Fibroblast of the aortic adventitia (primary cell): ENCODE results near the gene CIDEA. TPM values are rescaled to one million over a fixed set of nuclear protein-coding genes. Genes with fewer than 3 reads are reported as not detected.

Experiments used
- DNase-seq: peaks from one replicate; pipeline ENCODE4 v3.0.0-alpha.2; 2010; ENCODE audit warnings: low read depth
- H3K4me3 ChIP-seq: 2 replicates; pipeline ENCODE4 v1.5.1; 2011; ENCODE audit warnings: low read depth, mild to moderate bottlenecking, control low read depth, low read length, moderate library complexity
- CTCF ChIP-seq: IDR thresholded peaks from 2 replicates; pipeline ENCODE4 v1.5.1; 2011; ENCODE audit warnings: mild to moderate bottlenecking, low read length, control low read depth, inconsistent platforms; ENCODE audit not compliant: insufficient read depth
- total RNA-seq: library from RNA; depleted of rRNA; stranded (reverse); fragments of >200 nt; gene quantifications from 2 replicates; pipeline ENCODE4 v1.2.3, GENCODE V29; 2012; ENCODE audit warnings: low replicate concordance

Gene CIDEA
- total RNA-seq, 1 donor, result not detected

GRCh38 chr18:12296087-12296403 lies 41.9 kb downstream of the CIDEA start:
- no peak overlapping the region for H3K4me3 ChIP-seq
- TF ChIP-seq CTCF, result no peak
- DNase-seq, result no peak

GRCh38 chr18:12296457-12296856 lies 42.3 kb downstream of the CIDEA start:
- no peak overlapping the region for H3K4me3 ChIP-seq
- TF ChIP-seq CTCF, result no peak
- DNase-seq, result no peak

GRCh38 chr18:12299862-12300261 lies 45.7 kb downstream of the CIDEA start:
- no peak for TF ChIP-seq CTCF
- DNase-seq, result no peak
- no peak overlapping the region for H3K4me3 ChIP-seq

- H3K4me3 ChIP-seq, result no peak overlapping the region
- TF ChIP-seq CTCF, result no peak
- no peak for DNase-seq
Observed at GRCh38 chr18:12301263-12302005, 47.3 kb downstream of the CIDEA start.

GRCh38 chr18:12302391-12303147 lies 48.4 kb downstream of the CIDEA start:
- TF ChIP-seq CTCF, result no peak
- H3K4me3 ChIP-seq, result no peak overlapping the region
- no peak for DNase-seq

GRCh38 chr18:12304351-12305210 lies 50.4 kb downstream of the CIDEA start:
- TF ChIP-seq CTCF, result no peak
- no peak overlapping the region for H3K4me3 ChIP-seq
- no peak for DNase-seq
